NK-92 (cell line): ENCODE results near the gene TTC6.

Source experiments
- DNase-seq: peaks from one replicate; lab custom pipeline; 2025; ENCODE audit not compliant: unreplicated experiment; lab: John Stamatoyannopoulos, UW

Gene TTC6

GRCh38 chr14:37584211-37585100, 11.0 kb upstream of the TTC6 start:
- no peak for DNase-seq

DNA sequence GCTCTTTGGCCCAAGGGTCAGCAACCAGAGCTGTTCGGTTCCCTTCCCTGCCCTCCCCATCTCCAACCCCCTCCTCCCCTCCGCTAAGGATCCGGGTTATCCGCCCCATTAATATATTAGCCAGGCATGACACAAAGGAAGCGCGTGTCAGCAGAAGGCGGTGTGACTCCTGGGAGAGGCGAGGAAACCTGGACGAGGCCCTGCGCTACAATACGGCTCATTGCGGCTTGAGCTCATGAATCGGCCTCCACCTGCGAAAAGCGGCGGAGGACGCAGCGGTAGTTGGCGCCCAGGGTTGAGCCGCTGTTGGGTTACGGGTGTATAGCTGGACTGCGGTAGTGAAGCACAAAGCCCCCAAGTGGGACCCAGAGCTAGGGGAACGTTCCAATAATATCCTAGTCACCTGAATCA, 10.3 kb upstream of the TTC6 start:
- no peak for DNase-seq

DNA sequence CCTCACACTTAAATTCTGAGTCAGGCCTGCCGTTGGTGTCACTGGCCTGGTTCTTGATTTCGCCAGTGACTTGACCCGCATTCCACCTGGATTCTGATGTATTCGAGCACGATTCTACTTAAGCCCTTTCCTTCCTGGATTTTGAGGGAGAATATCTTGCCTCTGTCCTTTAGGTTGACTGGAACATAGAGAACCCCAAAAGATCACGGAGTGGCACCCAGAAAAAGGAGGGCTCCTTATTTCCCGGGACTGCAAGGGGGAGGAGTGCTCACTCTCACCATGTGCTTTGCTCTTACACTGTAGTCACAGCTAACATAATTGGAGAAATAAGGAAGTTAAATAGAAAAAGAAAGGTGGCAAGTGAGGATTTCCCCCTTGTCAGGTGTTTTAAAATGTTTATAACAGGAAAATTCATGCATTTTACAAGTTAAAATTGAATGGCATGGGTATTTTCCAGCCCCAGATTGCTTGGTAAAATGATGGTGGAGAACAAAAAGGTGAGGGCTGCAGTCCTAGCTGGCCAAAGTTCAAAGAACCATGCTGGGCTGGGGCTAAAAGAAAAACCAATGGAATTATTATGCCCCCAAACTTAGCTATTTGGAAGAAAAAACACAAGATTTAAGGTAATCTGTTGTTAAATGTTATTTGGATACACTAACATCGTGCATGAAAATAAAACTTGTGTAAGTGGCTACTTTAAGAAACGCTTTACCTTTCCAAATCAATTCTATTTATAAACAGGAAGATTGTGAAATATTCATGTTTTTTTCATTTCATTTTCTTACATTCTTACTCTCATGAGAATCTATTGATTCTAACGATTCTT, 9.2 kb upstream of the TTC6 start:
- no peak for DNase-seq

DNA sequence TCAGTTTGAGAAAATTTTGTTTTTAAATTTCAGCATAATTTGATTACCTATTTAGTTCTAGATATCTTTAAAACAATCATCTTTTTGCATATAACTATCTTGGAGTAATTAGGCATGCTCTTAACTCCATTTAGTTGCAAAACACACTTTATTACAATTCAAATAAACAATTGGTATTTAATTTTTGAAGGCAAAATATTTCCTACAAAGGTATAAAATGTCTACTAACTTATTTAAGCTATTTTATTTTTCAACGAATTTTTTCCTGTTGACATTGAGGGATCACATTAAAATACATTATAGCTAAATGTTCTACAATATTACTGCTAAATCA, 8.7 kb upstream of the TTC6 start:
- DNase-seq, result no peak

DNA sequence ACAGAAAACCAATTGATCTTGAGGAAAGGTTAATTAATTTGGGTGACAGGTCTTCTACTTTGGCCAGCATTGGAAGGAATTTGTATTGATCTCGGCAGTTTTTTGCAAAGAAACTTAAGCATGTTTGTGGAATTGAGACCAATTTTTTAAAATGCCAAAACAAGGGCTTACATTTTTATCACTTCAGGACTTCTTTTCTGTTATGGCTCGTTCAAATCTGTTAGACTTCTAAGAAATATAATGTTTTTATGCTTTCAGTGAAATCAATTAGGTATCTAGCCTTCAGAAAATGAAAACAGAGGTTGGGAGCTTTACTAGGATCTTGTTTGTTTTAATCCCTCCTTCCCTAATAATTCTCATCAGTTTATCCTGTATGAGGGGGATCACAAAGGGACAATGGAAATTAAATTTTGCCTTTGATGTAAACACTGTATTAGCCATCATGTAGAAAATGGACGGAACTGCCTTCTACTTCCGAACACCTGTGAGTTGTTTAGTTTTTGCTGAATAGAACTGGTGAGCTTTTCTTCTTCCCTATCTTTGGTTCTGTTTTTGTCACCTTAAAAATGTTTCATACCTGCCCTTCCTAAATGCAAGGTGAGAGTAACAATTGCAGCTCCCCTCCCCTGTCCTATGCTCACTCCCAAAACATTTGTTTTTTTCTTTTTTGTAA, 8.2 kb upstream of the TTC6 start:
- no peak for DNase-seq

DNA sequence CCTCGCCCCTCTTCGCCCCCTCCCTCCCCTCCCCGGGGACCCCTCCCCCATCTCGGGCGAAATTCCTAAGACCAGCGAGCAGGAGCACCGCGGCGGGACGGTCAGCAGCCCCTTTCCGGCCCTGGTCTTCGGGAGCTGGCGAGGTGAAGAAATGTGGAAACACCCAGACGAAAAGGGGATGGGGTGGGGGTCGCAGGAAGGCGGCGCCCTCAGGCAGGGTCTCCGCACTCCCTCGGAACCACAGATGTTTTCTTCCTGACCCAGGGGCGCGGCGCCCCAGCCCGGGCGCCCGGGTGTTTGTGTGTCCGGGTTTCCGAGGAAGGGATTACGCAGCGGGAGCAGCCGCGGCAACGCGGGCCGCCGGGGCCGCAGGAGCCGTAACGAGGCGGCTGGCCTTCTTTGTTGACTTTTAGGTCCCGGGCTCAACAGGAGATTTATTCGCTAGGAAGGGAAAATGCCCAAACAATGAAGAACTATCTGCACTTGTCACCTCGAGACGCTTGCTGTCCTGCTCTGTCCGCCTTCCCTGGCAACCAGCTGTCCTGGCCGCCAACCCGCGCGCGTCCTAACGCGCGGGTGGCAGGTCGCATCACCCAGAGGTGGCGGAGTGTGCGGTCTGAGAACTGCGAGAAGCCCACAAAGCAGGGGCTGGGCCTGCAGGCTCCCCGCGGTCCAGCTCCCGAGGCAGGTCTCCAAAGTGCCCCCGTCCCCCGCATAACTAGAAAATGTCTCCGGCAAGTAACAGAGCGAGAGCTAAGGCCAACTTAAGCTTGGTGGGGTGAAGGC, 7.4 kb upstream of the TTC6 start:
- no peak for DNase-seq

- DNase-seq, result no peak
Measured at GRCh38 chr14:37588667-37588955, 6.8 kb upstream of the TTC6 start.

DNA sequence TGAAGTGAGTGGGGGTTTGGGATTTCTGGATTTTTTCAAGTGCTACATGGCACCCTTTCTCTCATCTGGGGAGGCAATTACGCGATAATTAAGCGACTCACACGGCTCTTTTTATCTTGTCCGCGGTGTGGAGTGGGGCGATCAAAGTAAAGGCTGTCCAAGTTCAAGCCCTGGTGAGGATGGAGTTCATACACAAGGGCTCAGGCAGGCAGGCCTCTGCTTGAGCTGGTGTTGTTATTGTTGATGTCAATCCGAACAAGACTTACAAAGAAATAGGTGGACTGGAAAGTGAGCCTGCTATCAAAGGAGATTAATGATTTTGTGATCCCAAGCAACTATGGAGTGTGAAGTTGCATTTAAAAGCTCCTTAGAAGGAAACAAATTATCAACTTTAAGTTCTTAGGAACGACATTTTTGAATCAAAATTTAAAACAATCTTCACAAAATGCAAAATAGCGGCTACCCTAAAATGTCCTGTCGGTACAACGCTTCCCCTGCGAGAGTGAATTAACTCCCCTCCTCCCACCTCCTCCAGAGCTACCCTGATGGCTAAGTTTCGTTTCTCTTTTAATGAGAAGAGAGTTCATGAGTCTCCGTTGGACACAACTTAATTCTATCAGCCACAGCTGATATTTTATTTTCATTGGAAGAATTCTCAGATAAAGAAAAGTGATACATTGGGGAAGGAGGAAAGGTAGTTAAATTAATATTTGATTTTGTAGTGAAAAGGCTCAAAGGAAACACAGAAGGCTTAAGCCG, 6.3 kb upstream of the TTC6 start:
- DNase-seq, result no peak

DNA sequence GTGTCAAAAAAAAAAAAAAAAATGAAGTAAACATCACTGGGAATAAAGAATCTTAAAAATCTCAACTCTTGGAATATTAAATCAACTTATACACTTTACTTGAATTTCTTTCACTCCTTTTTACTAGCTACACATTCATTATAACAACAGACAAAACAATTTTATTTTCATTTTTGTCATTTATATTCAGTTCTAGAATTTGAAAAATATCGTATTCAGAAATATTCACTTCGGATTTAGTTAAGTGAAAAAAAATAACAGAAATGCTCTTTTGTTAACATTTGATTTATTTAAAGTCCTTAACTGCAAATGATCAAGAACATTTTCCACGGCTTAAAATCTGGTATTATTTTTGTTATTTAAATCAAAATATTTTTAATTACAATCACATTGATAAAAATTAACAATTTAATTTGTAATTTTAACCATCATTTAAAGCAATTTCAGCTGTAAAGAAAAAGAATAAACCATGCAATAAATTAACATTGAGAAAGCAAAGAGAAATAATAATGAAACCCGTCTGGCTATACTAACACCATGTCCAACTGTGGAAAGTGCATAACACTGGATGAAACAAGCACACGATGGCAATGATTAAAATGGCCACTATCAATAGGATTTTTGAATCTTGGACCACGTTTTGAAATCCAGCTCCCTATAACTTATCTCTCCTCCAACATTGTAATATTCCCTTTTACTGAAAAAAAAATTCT, 5.6 kb upstream of the TTC6 start:
- no peak for DNase-seq

GRCh38 chr14:37590428-37591139, 4.8 kb upstream of the TTC6 start:
- DNase-seq, result no peak

GRCh38 chr14:37591311-37591940, 4.0 kb upstream of the TTC6 start:
- DNase-seq, result no peak

DNA sequence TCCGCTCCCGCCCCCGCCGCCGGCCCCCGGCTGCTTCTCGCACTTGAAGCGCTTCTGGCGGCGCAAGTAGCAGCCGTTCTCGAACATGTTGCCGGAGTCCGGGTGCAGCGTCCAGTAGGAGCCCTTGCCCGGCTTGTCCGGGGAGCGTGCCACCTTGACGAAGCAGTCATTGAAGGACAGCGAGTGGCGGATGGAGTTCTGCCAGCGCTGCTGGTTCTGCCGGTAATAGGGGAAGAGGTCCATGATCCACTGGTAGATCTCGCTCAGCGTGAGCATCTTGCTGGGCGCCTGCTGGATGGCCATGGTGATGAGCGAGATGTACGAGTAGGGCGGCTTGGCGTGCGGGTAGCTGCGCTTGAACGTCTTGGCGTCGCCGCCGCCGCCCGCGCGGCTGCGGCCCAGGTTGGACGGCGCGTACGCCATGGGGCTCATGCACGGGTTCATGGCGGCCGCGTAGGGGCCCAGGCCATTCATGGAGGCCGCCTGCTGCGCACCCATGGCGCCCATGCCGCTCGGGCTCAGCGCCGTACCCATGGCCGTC, 3.4 kb upstream of the TTC6 start:
- no peak for DNase-seq

DNA sequence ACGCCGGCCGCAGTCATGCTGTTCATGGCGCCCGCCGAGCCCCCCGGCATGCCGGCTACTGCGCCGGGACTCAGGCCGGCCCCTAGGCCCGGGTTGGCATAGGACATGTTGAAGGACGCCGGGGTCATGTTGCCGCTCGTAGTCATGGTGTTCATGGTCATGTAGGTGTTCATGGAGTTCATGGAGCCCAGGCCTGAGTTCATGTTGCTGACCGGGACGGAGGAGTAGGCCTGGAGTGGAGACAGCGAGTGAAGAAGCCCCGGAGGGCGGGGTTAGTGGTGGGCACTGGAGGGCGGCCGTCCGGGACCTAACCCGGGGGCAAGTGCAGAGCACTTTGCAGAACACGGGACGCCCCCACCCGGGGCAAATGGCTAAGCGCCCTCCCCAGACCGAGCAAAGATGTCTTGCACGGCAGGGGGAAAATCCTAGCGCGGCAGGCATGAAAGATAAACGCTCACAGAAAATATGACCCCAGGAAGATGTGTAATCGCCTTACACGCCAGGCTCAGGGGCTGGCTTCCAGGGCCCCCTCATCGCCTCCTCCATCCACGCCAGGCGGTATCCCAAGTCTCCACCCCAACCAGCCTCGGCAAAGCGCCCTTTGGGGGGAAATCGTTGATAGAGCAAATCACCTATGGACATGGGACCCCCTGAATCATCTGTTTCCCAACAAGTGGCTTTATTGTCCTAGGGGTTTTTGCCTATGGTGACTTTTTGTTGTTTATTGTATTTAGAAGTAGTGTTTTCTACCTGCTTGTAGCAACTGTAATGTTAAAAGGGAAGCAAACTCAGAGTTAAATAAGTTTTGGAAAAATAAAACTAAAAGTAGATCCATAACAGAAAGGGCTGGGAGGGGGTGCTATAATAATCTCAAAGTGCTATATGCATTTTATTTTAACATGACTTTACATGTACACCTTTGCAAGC, 2.7 kb upstream of the TTC6 start:
- no peak for DNase-seq

- DNase-seq, result no peak
Measured at GRCh38 chr14:37593511-37594237, 1.8 kb upstream of the TTC6 start.

DNA sequence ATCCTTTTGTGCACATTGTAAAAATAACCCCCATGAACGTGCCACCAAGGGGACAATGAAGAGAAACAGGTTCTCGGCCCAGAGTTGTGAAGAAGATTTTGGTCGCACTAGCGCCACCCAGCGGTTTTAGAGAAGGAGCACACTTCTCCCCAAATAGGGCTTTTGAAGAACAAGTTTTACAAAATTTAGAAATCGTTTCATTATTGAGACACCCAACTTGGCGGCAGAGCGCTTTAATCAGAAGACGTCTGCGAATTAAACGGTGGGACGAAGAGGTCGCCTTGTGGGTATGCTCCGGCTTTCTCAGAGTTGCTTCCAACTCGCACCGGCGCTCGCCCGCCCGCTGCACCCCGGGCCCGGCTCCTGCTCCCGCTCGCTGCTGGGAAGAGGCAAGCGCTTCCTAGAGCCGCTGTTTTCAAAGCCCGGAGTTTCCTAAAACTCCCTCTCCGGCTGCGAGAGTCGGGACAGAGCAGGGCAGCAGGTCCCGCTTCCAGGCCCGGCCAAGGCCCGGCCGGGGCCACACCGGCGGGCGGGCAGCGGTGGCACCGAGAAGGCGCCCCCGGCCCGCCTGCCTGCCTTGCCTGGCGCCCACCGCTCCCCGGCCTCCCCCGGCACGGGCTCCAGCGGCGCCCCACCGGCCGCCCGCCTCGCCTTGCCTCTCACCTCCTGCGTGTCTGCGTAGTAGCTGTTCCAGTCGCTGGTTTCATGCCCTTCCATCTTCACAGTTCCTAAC, 1.0 kb upstream of the TTC6 start:
- DNase-seq, result no peak
